Epithelial cell of prostate (primary cell): ENCODE measurements around the gene ABCC2.

Experiments used
- DNase-seq: peaks from one replicate; pipeline ENCODE4 v3.0.0-alpha.2; 2011; ENCODE audit warnings: low read depth, low spot score
- H3K27ac ChIP-seq: fragments of 450-650 bp; 2 replicates; pipeline ENCODE4 v1.5.1; 2017; ENCODE audit warnings: mild to moderate bottlenecking

ABCC2 gene

DNA sequence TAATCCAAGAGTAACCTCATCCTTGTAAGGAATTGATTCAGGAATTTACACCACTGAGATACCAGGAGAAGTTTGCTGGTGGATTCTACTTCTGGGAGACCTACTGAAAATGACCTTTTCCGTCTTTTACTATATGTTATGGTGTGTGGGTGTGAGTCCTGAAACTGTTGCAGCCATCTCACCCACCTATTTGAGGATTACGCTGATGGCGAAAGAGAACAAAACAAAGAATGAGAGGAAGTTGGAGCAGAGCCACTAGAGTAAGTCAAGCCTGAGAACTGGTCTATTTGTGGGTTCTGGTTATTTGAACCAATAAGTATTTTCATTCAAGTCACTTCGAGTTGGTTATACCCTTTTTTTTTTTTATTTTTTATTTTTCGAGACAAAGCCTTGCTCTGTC is 12.7 kb upstream of the ABCC2 start:
- H3K27ac ChIP-seq = no peak overlapping the region
- no peak for DNase-seq

DNA sequence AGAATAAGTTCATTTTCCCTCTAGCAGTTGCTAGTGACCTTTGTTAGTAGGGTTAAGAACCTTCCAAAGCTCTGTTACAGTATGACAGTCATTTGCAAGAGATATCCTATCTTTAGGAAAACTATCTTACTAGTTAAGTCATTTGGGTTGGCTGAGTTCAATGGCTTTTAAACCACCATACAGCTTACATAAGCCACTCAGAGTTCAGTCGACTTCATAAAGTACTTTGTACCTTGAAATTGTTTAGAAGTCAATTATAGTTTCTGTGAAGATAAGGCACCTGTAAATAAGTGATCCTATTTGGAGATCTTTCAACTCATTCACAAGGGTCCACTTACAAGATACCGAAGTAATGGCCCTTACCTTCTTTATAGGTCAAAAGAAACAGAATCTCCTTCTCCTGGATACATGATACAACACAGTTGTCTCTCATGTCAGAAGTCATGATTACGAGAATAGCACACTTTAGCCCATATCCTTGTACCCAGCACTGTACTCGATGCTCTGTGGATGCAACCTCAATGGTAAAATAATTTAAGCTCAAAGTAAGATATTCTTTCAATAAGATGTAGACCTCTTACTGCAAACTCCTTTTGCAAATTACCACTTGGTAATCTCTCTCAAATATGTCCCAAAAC is 11.9 kb upstream of the ABCC2 start:
- no peak overlapping the region for H3K27ac ChIP-seq
- no peak for DNase-seq

DNA sequence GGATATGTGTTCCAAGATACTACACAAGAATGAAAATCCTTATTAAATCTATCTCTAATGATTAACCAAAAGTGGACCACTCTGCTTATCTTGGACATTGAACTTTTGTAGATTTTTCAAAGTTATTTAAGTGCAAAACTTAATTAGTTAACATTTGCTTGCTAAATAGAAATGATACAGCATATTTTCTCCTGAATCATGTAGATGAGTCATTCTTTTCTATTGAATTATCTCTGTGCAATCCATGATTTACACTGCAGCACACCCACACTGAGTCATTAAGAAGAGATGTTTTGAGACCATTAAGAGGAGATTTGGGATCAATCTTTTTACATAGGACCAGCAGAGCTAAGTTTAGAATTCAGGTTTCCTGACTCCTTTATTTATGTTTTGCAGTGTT is 6.6 kb upstream of the ABCC2 start:
- DNase-seq = peak; percentile 39
- peak overlapping the region; percentile 82 for H3K27ac ChIP-seq

DNA sequence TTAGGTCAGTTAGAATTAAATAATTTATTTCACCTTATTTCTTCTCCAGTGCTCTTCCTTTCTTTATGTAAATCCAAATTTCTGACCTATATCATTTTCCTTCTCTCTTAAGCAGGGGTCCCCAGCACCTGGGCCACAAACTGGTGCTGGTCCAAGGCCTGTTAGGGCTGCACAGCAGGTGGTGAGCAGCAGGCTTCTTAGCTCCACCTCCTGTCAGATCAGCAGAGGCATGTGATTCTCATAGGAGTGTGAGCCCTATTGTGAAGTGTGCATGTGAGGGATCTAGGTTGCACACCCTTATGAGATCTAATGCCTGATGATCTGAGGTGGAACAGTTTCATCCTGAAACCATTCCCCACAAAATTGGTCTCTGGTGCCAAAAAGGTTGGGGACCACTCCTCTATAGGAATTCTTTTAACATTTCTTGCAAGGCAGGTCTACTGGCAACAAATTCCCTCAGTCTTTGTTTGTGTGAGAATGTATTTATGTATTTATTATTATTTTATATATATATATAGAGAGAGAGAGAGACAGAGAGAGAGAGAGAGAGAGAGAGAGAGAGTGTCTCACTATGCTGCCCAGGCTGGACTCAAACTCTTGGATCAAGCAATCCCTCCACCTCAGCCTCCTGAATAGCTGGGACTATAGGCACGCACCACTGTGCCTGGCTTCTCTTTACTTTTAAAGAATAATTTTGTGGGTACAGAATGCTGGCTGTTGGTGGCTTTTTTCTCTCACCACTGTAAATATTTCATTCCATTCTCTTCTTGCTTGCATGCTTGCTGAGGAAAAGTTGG is 4.3 kb upstream of the ABCC2 start:
- no peak for DNase-seq
- peak overlapping the region; percentile 98 for H3K27ac ChIP-seq

DNA sequence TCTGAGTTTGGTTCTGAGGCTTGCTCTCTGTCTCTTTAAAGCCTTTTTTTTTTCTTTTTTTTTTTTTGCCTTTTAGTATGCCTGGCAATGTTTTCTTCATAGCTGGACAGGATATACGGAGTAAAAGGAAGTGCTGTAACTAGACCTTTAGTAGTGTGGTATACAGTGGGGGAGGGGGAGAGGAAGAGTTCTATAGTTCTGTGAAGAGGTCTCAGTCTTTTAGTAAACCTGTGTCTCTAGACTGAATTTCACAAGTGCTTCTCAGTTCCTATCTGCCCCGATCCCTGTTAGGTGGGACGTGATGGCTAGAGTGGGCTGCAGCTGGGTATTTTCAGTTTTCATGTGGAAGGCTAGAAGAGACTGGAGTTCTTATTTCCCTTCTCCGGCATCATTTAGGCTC is 3.1 kb upstream of the ABCC2 start:
- no peak for DNase-seq
- H3K27ac ChIP-seq = peak overlapping the region; percentile 98

DNA sequence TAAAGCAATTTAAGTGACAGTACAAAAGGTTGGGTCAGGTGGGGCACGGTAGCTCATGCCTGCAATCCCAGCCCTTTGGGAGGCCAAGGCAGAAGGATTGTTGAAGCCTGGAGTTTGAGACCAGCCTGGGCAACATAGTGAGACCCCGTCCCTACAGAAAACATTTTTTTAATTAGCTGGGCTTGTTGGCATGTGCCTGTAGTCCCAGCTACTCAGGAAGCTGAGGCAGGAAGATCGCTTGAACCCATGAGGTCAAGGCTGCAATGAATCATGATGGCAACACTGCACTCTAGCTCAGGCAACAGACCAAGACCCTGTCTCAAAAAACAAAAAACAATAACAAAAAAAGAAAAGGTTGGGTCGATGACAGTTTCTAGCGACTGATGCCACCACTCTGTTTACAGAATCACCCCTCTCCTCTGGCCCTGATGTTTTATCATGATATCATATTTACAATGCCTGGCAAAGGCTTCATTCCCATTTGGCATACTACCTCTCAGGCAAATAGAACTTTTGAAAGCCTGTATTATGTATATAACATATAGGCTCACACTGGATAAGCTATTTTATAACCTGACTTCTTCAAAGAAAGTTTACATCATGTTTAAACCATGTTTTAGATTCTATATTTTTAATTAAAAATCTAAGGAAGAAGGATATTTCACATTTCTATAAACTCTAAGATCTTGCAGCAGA is 558 bp upstream of the ABCC2 start:
- DNase-seq = no peak
- peak overlapping the region; percentile 62 for H3K27ac ChIP-seq

DNA sequence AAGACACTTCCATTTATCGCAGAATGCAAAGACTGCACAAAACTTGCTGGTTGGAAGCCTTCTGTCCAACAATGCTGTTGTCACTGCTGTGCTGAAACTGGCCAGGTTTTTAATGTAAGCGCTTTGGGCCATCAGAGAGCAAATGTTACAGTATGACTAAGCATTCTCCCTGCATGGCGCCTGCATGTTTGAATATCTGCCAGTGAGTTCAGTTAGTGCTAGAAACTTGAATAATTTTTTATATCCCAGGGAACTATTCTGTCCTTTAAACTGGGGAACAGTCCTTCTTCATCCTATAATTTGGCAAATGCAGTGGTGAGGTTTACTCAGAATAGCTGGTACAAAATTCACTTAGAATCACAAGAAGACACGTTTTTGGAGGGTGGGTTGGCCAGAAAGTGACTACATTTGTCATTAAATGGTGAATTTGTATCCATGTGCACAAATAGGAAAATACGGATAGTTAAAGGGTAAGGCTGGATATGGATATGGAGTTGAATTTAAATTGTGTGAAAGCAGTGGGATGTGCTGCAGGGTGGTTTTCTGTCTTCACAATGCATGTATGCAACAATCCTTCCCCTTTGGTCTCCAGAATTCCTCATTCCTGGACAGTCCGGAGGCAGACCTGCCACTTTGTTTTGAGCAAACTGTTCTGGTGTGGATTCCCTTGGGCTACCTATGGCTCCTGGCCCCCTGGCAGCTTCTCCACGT is 1.7 kb downstream of the ABCC2 start:
- peak overlapping the region; percentile 62 for H3K27ac ChIP-seq
- DNase-seq = no peak

DNA sequence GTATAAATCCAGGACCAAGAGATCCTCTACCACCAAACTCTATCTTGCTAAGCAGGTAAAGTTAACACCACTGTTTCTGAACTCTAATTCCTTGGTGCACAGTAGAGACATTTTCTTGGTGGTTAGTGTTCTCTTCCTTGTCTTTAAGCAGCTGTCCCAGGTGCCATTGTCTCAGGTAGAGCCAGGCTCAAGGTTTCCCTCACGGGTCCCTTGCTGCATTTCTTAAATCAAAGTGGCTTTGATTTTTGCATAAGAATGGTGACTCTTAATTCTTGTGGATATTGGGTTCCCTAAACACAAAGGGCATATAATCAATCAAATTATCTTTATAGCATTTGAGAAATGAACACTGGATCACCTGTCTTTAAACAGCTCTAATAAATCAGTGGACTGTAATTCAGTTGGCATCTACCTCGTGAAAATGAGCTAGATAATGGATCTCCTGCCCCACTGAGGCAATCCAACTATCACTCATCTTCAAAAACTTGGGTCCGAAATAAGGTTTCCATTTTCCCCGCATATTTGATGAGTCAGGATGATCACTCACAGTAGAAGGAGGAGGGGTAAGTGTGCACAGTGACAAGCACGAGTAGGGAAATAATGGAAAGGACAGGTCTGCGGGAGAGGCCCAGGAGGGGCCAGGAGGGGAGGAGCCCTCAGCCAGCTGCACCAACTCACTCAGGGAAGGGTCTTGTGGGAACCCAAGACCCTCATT is 2.4 kb downstream of the ABCC2 start:
- peak overlapping the region; percentile 62 for H3K27ac ChIP-seq
- no peak for DNase-seq

DNA sequence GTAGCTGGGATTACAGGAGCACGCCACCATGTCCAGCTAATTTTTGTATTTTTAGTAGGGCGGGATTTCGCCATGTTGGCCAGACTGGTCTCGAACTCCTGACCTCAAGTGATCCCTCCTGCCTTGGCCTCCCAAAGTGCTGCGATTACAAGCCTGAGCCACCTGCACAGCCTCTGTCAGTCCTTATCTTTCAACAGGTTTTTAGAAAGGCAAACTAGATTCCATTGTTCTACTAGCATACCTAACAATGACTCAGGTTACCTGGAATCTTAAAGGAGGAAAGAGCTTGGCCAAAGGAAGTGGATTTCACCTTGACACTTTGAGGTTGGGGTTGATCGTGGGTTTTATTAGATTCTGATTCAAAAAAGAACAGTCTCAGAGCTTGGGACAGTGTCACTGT is 3.2 kb downstream of the ABCC2 start:
- H3K27ac ChIP-seq = peak overlapping the region; percentile 62
- DNase-seq = peak; percentile 26

DNA sequence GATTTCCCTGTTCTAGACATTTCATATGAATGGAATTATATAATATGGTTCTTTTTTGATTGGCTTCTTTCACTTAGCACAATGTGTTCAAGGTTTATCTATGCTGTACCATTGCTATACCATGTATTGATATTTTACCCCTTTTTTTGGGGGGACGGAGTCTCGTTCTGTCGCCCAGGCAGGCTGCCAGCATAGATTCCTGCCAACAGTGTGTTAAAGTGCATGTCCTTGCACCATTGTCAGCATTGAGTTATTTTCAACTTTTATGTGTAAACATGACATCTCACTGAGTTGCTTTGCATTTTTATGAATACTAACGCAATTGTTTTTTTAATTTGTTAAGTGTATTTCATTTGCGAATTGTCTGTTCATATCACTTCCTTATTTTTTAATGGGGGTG is 4.9 kb downstream of the ABCC2 start:
- H3K27ac ChIP-seq = no peak overlapping the region
- no peak for DNase-seq

DNA sequence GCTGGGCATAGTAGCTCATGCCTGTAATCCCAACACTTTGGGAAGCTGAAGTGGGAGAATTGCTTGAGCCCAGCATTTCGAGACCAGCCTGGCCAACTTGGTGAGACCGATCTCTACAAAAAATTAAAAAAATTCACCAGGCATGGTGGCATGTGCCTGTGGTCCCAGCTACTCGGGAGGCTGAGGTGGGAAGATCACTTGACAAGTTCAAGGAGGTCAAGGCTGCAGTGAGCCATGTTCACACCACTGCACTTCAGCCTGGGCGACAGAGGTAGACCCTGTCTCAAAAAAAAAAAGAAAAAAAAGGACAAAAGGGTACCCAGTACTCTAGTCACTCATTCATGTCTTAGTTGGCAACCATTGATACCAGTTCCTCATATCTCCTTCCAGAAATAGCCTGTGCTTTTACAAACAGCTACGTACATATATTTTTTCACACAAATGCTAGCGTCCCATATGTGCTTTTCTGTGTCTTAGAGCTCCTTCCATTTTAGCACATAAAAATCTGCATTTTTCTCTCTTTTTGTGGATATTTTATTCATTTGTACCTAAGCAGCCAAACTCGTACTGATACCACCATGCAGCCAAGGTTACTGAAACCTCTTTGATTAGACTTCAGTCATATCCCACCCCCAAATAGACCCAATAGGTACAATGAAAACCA is 5.5 kb downstream of the ABCC2 start:
- DNase-seq = no peak
- H3K27ac ChIP-seq = no peak overlapping the region

DNA sequence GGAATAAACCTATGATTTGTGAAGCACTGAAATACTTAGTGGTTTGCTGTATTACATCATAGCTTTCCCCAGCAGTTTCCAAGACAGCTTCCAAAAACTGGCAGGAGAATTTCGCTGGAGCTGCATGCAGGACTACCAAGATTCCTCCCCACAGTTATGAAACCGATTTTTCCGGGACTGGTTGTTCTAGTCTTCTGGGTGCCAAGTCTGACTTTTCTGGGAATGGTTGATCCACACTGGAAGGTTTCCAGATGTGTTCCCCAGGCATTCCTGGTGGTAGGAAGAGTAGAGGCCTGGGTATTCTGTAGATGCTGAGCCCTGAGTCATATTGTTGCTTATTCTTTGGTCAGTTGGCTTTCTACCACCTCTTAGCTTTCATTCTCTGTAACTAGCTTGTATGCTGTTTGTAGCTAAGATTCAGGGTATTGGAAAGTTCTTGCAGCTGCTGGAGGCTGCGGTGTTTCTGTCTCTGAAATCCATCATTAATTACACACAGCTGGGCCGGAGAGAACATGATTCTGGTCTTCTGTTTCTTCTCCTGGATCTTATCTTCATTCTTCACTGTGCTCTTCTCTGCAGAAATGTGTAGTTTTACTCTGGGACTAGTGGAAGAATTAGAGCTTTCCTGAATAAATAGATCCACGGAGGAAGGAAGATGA is 6.3 kb downstream of the ABCC2 start:
- H3K27ac ChIP-seq = no peak overlapping the region
- DNase-seq = no peak

DNA sequence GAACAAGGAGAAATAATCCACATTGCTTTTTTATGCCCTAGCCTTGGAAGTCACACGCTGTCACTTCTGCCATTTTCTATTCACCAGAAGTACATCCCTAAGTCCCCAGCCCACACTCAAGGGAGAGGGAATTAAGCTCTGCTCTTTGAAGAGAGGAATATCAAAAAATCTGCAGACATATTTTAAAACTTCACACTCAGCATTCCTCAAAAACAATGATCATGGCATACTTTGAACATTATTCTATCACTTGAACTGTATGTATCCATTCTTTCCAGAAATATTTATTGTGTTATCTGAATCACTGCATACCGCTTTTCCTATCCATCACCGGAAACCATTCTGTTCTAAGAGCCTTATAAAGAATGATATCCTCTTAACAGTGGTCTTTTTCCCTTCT is 9.4 kb downstream of the ABCC2 start:
- H3K27ac ChIP-seq = no peak overlapping the region
- DNase-seq = no peak

DNA sequence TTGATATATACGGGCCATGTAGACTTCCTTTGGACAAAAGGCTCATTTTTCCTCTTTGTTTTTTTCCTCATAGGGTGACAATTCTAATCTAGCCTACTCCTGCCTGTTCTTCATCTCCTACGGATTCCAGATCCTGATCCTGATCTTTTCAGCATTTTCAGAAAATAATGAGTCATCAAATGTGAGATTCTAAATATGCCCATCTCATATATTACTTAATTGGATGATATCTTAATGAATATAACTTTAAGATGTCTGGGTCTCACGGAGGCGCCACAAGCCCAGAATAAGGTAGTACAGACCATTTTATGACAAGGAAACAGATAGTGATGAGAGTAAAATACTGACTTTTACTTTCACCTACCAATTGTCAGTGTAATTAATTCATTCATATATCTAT is 11.4 kb downstream of the ABCC2 start:
- no peak for DNase-seq

DNA sequence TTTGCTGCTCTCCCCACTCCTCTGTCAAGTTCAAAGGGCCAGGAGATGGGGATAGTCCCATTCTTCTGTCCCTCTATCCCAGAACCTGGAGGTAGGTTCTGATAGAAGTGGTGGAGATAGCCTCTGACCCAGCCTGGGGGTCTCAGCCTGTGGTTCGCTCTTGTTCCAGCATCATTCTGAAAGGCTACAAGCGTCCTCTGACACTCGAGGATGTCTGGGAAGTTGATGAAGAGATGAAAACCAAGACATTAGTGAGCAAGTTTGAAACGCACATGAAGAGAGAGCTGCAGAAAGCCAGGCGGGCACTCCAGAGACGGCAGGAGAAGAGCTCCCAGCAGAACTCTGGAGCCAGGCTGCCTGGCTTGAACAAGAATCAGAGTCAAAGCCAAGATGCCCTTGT is 14.5 kb downstream of the ABCC2 start:
- H3K27ac ChIP-seq = no peak overlapping the region
- DNase-seq = no peak

More for the DNA sequence above, 11.4 kb downstream of the ABCC2 start:
- H3K27ac ChIP-seq = no peak overlapping the region

DNA sequence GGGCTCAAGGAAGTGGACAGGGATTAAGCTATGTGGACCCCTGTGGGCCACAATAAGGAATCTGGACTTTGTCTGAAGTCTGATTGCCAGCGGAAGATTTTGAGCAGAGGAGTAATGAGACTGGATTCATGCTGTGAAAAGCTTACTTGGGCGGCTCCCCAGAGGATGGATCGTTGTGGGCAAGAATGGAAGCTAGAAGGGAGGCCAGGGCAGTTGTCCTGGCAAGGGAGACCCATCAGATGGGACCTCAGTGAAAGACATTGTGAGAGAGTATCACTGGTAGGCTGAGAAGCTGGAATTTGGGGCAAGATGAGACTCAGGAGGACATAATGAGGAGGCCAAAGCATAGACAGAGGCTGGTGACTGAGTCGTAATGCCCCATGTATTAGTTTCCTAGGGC is 15.6 kb downstream of the ABCC2 start:
- no peak overlapping the region for H3K27ac ChIP-seq
- DNase-seq = no peak

DNA sequence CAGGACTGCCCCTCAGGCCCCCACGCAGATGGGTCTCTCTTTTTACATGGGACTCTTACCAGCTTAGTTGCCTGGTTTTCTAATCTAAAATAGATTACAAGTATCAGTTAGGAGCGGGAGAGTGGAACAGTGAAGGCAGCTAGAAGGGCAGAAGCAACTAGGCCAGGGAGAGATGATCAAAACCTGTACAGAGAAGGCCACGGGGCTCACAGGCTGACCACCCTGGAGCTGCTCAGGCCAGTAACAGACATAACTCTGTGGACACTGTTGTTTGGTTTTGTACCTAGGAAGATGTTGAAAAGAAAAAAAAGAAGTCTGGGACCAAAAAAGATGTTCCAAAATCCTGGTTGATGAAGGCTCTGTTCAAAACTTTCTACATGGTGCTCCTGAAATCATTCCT is 16.5 kb downstream of the ABCC2 start:
- H3K27ac ChIP-seq = no peak overlapping the region
- DNase-seq = no peak

DNA sequence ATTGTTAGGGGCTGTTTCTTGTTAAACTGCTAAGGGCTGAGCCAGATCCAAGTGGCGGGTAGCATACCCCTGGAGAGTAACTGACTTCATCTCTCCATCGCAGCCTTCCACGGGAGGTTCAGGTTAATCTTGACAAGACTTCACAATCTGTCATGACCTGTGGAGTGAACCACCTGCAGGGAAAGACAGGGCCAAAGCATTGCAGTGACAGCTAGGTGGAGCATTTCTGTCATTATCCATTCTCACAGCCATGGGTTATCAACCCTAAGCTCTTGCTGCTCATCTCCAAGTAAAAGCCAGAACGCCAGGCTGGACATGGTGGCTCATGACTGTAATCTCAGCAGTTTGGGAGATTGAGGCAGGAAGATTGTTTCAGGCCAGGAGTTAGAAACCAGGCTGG is 17.2 kb downstream of the ABCC2 start:
- no peak overlapping the region for H3K27ac ChIP-seq
- no peak for DNase-seq

DNA sequence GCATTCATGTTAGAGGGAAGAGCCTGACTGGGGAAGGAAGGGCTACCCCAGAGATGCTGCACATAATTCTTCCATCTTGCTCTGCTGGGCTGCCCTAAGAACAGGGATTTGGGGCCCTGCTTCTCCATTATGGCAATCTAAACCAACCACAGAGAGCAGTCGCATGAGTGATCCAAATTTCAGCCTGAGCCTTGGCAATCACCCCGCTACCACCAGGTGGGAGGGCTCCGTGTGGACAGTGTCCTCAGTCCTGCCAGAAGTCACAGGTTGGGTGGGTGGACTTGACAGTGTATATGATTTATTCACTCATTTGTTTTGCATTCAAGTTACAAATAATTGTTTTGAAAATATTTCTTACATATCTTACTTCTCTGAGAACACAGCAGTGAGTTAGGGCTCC is 22.0 kb downstream of the ABCC2 start:
- H3K27ac ChIP-seq = no peak overlapping the region
- no peak for DNase-seq
